AG09309 (cell line): ENCODE data around the gene PLEKHG3.

ENCODE experiments used
- DNase-seq: peaks from one replicate; pipeline ENCODE4 v3.0.0-alpha.2; 2010; ENCODE audit warnings: low read depth
- H3K4me3 ChIP-seq: 2 replicates; pipeline ENCODE4 v1.5.1; 2011; ENCODE audit warnings: mild to moderate bottlenecking, low read depth, low read length, moderate library complexity; ENCODE audit not compliant: control insufficient read depth
- CTCF ChIP-seq: IDR thresholded peaks from 2 replicates; pipeline ENCODE4 v1.5.1; 2011; ENCODE audit warnings: mild to moderate bottlenecking, low read depth, low read length, inconsistent platforms; ENCODE audit not compliant: insufficient read depth, control insufficient read depth; ENCODE audit errors: missing control alignments

The PLEKHG3 gene

GRCh38 chr14:64728106-64728505 is 23.9 kb downstream of the PLEKHG3 start:
- no peak for DNase-seq
- TF ChIP-seq CTCF: no peak
- no peak overlapping the region for H3K4me3 ChIP-seq

GRCh38 chr14:64728856-64729255 is 24.6 kb downstream of the PLEKHG3 start:
- DNase-seq: no peak
- no peak overlapping the region for H3K4me3 ChIP-seq
- no peak for TF ChIP-seq CTCF

GRCh38 chr14:64729386-64730060 is 25.3 kb downstream of the PLEKHG3 start:
- H3K4me3 ChIP-seq: no peak overlapping the region
- DNase-seq: no peak
- no peak for TF ChIP-seq CTCF

- no peak for TF ChIP-seq CTCF
- no peak overlapping the region for H3K4me3 ChIP-seq
- DNase-seq: no peak
Measured at GRCh38 chr14:64730061-64730440, 25.8 kb downstream of the PLEKHG3 start.

GRCh38 chr14:64730681-64731080 is 26.5 kb downstream of the PLEKHG3 start:
- H3K4me3 ChIP-seq: no peak overlapping the region
- no peak for DNase-seq
- no peak for TF ChIP-seq CTCF

GRCh38 chr14:64731141-64731581 is 26.9 kb downstream of the PLEKHG3 start:
- no peak for DNase-seq
- TF ChIP-seq CTCF: no peak
- no peak overlapping the region for H3K4me3 ChIP-seq
